ENCODE data around the gene STUB1. TPM values are rescaled to one million over a fixed set of nuclear protein-coding genes. Genes with fewer than 3 reads are reported as not detected.

The STUB1 gene
- total RNA-seq, 6 experiments from 2014 or later: 128 to 161 (median 141) TPM

- no peaks in the 10 kb centered on the region; the same call in 1 of the 2 replicates for H3K27me3 Mint-ChIP-seq (ENCODE audit: insufficient read depth)
- no peaks in the 10 kb centered on the region for H3K4me1 Mint-ChIP-seq (ENCODE audit: low read depth)
- no peaks in the 10 kb centered on the region for H3K36me3 Mint-ChIP-seq (ENCODE audit: low read depth)
- H3K4me3 Mint-ChIP-seq: no peak overlapping the region
- H3K27ac Mint-ChIP-seq: no peak overlapping the region
- no peak for TF ChIP-seq CTCF (IDR thresholded peaks at IDR 0.05)
- no peak for DNase-seq
- no peaks in the 10 kb centered on the region for H3K9me3 Mint-ChIP-seq
Observed at GRCh38 chr16:662597-662996, 17.6 kb upstream of the STUB1 start.

- DNase-seq: no peak
- H3K9me3 Mint-ChIP-seq: no peaks in the 10 kb centered on the region
- H3K27me3 Mint-ChIP-seq (ENCODE audit: insufficient read depth): no peaks in the 10 kb centered on the region; the same call in 1 of the 2 replicates
- TF ChIP-seq CTCF (IDR thresholded peaks at IDR 0.05): no peak
- H3K27ac Mint-ChIP-seq: no peak overlapping the region
- no peak overlapping the region for H3K4me3 Mint-ChIP-seq
- no peaks in the 10 kb centered on the region for H3K4me1 Mint-ChIP-seq (ENCODE audit: low read depth)
- no peaks in the 10 kb centered on the region for H3K36me3 Mint-ChIP-seq (ENCODE audit: low read depth)
Observed at GRCh38 chr16:666572-666971, 13.6 kb upstream of the STUB1 start.

GRCh38 chr16:667113-667779 is 13.0 kb upstream of the STUB1 start:
- H3K27ac Mint-ChIP-seq: peak overlapping the region; percentile 69
- TF ChIP-seq CTCF (IDR thresholded peaks at IDR 0.05): no peak

GRCh38 chr16:667780-668518 is 12.3 kb upstream of the STUB1 start, which contains the start of gene RHOT2:
RHOT2 (plus strand) TSS chr16:668132; CDS start chr16:668200, 68 bp downstream.
- Mint-ChIP-seq H3K27me3 (ENCODE audit: insufficient read depth) (no peaks in the 10 kb centered on the region; the same call in 1 of the 2 replicates), H3K4me1 (ENCODE audit: low read depth) (no peaks in the 10 kb centered on the region), H3K4me3 (peak within 1 kb of the TSS; percentile 84), H3K9me3 (no peaks in the 10 kb centered on the region), H3K36me3 (ENCODE audit: low read depth) (no peaks in the 10 kb centered on the region), H3K27ac (peak within 1 kb of the TSS; percentile 69)
- DNase-seq: peak; percentile 87
- peak; percentile 93 for TF ChIP-seq CTCF (IDR thresholded peaks at IDR 0.05)

More at GRCh38 chr16:667113-667779, 13.0 kb upstream of the STUB1 start:
- no peaks in the 10 kb centered on the region; the same call in 1 of the 2 replicates for H3K27me3 Mint-ChIP-seq (ENCODE audit: insufficient read depth)
- no peaks in the 10 kb centered on the region for H3K9me3 Mint-ChIP-seq
- peak overlapping the region; percentile 77 for H3K4me3 Mint-ChIP-seq
- no peaks in the 10 kb centered on the region for H3K36me3 Mint-ChIP-seq (ENCODE audit: low read depth)
- H3K4me1 Mint-ChIP-seq (ENCODE audit: low read depth): no peaks in the 10 kb centered on the region
- DNase-seq: no peak

GRCh38 chr16:668519-669171 is 11.6 kb upstream of the STUB1 start:
- TF ChIP-seq CTCF (IDR thresholded peaks at IDR 0.05): no peak
- DNase-seq: no peak
- Mint-ChIP-seq H3K36me3 (ENCODE audit: low read depth) (no peaks in the 10 kb centered on the region), H3K4me1 (ENCODE audit: low read depth) (no peaks in the 10 kb centered on the region), H3K4me3 (peak overlapping the region; percentile 84), H3K27ac (no peak overlapping the region; the same call in 1 of the 2 replicates), H3K27me3 (ENCODE audit: insufficient read depth) (no peaks in the 10 kb centered on the region; the same call in 1 of the 2 replicates), H3K9me3 (no peaks in the 10 kb centered on the region)

Measured in HFFc6 (cell line).